ENCODE data around the gene FAM3A.
"Not testable (repeated sequence)": the region's sequence is repeated elsewhere in the genome, so short reads cannot be mapped to it uniquely, and the experiment has no call there.

- not testable (repeated sequence) for TF ChIP-seq TAF1 (IDR thresholded peaks at IDR 0.05; ENCODE audit: borderline replicate concordance, low read depth, low read length); CTCF (IDR thresholded peaks at IDR 0.05); TEAD4 (IDR thresholded peaks at IDR 0.05; ENCODE audit: borderline replicate concordance, insufficient read depth); RCOR1 (IDR thresholded peaks at IDR 0.05; ENCODE audit: low read length); FOSL2 (IDR thresholded peaks at IDR 0.05; ENCODE audit: borderline replicate concordance, low read depth); TCF12 (IDR thresholded peaks at IDR 0.05); FOXM1 (IDR thresholded peaks at IDR 0.05; ENCODE audit: low read depth); EP300 (IDR thresholded peaks at IDR 0.05; ENCODE audit: borderline replicate concordance in 1 of 2, low read depth in 1 of 2, low read length in 1 of 2); SMC3 (IDR thresholded peaks at IDR 0.05; ENCODE audit: low read depth, low read length)
- TF ChIP-seq, protein P1, sequence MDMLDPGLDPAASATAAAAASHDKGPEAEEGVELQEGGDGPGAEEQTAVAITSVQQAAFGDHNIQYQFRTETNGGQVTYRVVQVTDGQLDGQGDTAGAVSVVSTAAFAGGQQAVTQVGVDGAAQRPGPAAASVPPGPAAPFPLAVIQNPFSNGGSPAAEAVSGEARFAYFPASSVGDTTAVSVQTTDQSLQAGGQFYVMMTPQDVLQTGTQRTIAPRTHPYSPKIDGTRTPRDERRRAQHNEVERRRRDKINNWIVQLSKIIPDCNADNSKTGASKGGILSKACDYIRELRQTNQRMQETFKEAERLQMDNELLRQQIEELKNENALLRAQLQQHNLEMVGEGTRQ (IDR thresholded peaks at IDR 0.05; ENCODE audit: borderline replicate concordance, low read depth, low read length): not testable (repeated sequence)
Observed at GRCh38 chrX:154540365-154540764, 24.3 kb upstream of the FAM3A start.

Measured in SK-N-SH (cell line).